Hypothalamus (tissue), 51 donors: ENCODE results near the gene SYNE1.
"Not testable (repeated sequence)": the region's sequence is repeated elsewhere in the genome, so short reads cannot be mapped to it uniquely, and the experiment has no call there.

Source experiments
- DNase-seq, 51 donors: peaks; one replicate each; lab custom pipeline; 2025; lab: John Stamatoyannopoulos, UW

The SYNE1 gene

GRCh38 chr6:152571089-152571488, 66.1 kb downstream of the SYNE1 start:
- DNase-seq, result no peak

GRCh38 chr6:152566103-152566875, 70.9 kb downstream of the SYNE1 start:
- DNase-seq, result no peak

GRCh38 chr6:152563177-152563576, 74.0 kb downstream of the SYNE1 start:
- no peak for DNase-seq

GRCh38 chr6:152558798-152559197, 78.4 kb downstream of the SYNE1 start:
- DNase-seq, result not testable (repeated sequence)

GRCh38 chr6:152557502-152557901, 79.7 kb downstream of the SYNE1 start:
- no peak for DNase-seq

- no peak for DNase-seq
Observed at GRCh38 chr6:152554851-152555250, 82.3 kb downstream of the SYNE1 start.

GRCh38 chr6:152552616-152553209, 84.4 kb downstream of the SYNE1 start:
- DNase-seq, result peak in 27 of 51 donors; percentile 2 to 54 (median 14)

- no peak for DNase-seq
Observed at GRCh38 chr6:152543519-152543918, 93.6 kb downstream of the SYNE1 start.

- DNase-seq, result no peak
Observed at GRCh38 chr6:152540381-152540780, 96.8 kb downstream of the SYNE1 start.

GRCh38 chr6:152534541-152534940, 102.6 kb downstream of the SYNE1 start:
- DNase-seq, result no peak

- DNase-seq, result no peak
Observed at GRCh38 chr6:152532556-152533422, 104.4 kb downstream of the SYNE1 start.

- DNase-seq, result no peak
Observed at GRCh38 chr6:152531659-152532058, 105.5 kb downstream of the SYNE1 start.

GRCh38 chr6:152529369-152529768, 107.8 kb downstream of the SYNE1 start:
- DNase-seq, result no peak

GRCh38 chr6:152514120-152514519, 123.0 kb downstream of the SYNE1 start:
- DNase-seq, result not testable (repeated sequence)

GRCh38 chr6:152509916-152510315, 127.2 kb downstream of the SYNE1 start:
- DNase-seq, result no peak

GRCh38 chr6:152508477-152508876, 128.7 kb downstream of the SYNE1 start:
- DNase-seq, result no peak

- no peak for DNase-seq
Observed at GRCh38 chr6:152503546-152503945, 133.6 kb downstream of the SYNE1 start.

GRCh38 chr6:152502421-152503188, 134.6 kb downstream of the SYNE1 start:
- no peak for DNase-seq

- DNase-seq, result no peak
Observed at GRCh38 chr6:152499931-152500330, 137.2 kb downstream of the SYNE1 start.

GRCh38 chr6:152496731-152497130, 140.4 kb downstream of the SYNE1 start:
- no peak for DNase-seq

GRCh38 chr6:152495456-152495855, 141.7 kb downstream of the SYNE1 start:
- DNase-seq, result not testable (repeated sequence)
